ENCODE measurements around the gene CIRBP.

- TF ChIP-seq CTCF (IDR thresholded peaks at IDR 0.05) = no peak
- no peak for TF ChIP-seq POLR2A (IDR thresholded peaks at IDR 0.05)
Observed at GRCh38 chr19:1228161-1228957, 40.8 kb upstream of the CIRBP start.
